ENCODE results near the gene UNC13B.
A peak's percentile ranks its signal among the peaks of the same experiment; 100 is the strongest.
"Not testable (repeated sequence)": the region's sequence is repeated elsewhere in the genome, so short reads cannot be mapped to it uniquely, and the experiment has no call there.

UNC13B gene

GRCh38 chr9:35161713-35162604, at the start of gene UNC13B:
Gene UNC13B, plus strand, starts transcription at chr9:35162009. Its CDS starts 275 bp downstream, at chr9:35162284.
- peak; percentile 86 for DNase-seq (ENCODE audit: low read depth)

GRCh38 chr9:35112257-35113020, 49.4 kb upstream of the UNC13B start:
- DNase-seq (ENCODE audit: low read depth) = peak; percentile 82

GRCh38 chr9:35114113-35114839, 47.5 kb upstream of the UNC13B start:
- DNase-seq (ENCODE audit: low read depth) = peak; percentile 98

GRCh38 chr9:35114840-35115628, 46.8 kb upstream of the UNC13B start:
- DNase-seq (ENCODE audit: low read depth) = peak; percentile 42

DNA sequence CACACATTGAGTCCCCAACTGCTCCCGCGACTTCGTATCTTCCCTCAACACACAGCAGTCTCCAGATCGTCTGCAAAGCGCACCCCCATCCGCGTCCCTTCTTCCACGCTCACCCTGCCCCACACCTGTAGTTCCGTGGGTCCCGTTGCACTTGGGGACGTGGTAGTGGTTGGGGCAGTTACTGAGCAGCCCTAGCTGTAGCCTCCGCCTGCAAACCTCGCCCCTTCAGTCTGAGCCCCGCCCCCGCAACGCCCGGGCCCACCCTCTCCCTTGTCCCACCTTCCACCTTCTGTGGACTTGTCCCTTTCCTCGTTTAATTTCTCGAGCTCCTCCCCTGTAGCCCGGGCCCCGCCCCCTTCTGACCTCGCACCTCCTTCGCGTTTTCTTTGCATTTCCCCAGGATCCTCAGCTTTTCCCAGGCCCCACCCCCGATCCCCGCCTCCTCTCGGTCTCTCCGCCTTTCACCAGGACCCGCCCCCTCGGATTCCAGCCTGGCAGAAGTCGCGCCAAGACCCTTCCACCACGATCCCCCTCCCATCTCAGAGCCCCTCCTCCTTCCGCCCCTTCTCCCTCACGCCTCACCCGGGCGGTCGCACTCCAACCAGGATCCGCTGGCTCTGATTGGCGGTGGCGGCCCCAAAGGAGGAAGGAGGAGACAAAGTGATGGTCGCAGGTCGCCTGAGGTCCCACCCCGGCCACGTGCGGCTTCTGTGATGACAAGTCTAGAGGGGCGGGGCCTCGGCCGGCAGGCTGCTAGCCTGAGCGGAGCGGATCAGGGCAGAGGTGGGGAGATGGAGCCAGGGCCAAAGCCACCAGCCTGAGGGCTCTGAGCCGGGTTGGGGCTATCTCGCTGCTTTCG, 45.9 kb upstream of the UNC13B start, which contains the start of gene ATOSB:
Gene ATOSB (minus strand): TSS at position 183 of the 859 bp plus-strand sequence. CDS start 7,588 bp downstream, outside the sequence.
- DNase-seq (ENCODE audit: low read depth) = peak; percentile 91

GRCh38 chr9:35116539-35116897, 45.3 kb upstream of the UNC13B start:
- DNase-seq (ENCODE audit: low read depth) = no peak

DNA sequence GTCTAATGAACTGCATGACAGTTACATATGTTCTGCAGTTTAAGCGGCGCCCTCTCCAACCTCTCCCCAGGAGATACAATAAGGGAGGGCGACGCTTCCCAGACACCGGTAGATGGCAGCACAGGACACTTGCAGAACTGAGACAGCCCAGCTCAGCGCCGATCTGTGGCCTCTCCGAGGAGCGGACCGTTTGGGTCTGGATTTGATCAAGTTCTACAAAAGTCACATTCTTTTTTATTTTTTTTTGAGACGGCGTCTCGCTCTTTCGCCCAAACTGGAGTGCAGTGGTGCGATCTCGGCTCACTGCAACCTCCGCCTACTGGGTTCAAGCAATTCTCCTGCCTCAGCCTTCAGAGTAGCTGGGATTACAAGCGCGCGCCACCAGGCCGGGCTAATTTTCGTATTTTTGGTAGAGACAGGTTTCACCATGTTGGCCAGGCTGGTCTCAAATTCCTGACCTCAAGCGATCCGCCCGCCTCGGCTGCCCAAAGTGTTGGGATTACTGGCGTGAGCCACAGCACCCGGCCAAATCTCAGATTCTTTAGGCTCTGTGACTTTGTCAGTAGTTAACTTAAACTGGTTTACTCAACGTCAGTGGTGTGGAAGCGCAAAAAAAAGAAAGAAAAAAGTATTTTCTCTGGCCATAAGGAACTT, 44.8 kb upstream of the UNC13B start:
- peak; percentile 97 for DNase-seq (ENCODE audit: low read depth)

- no peak for DNase-seq (ENCODE audit: low read depth)
Measured at GRCh38 chr9:35134920-35135319, 26.9 kb upstream of the UNC13B start.

DNA sequence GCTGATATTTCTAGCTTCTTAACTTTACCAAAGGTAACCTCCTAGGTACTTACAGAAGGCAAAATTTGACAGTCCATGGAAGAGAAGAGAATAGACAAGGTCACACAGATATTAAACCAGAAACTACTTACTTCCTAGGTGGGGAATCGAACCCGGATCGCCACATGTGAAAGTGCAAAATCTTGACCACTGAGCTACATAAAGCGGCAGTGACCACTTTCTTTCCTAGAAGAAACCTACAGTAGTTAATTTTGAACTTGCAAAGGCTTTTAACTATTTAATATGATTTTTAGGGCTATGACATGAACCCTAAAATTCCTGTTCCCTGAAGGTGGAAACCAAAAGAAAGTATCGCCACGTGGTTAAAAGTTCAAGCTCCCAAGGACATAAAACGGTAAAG, 25.8 kb upstream of the UNC13B start:
- no peak for DNase-seq (ENCODE audit: low read depth)

- no peak for DNase-seq (ENCODE audit: low read depth)
Measured at GRCh38 chr9:35136866-35137265, 24.9 kb upstream of the UNC13B start.

DNA sequence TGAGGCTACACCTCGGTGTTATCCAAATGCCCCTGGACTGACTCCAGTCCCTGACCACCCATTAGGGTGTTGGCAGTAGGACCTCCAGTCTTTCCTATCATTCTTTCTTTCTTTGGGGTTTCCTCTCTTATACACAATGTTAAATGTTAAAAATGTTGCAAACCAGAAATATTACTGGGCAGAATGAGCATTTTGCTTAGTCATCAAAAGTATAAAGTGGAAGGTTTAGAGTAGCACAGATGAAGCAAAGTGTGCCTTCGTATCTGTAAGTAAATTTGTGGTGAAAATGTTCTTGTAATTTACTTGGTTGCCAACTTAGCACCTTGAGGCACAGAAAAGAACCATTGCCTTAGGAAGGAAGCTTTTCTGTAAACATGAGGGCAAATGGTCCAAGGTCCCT, 21.7 kb upstream of the UNC13B start:
- no peak for DNase-seq (ENCODE audit: low read depth)

DNA sequence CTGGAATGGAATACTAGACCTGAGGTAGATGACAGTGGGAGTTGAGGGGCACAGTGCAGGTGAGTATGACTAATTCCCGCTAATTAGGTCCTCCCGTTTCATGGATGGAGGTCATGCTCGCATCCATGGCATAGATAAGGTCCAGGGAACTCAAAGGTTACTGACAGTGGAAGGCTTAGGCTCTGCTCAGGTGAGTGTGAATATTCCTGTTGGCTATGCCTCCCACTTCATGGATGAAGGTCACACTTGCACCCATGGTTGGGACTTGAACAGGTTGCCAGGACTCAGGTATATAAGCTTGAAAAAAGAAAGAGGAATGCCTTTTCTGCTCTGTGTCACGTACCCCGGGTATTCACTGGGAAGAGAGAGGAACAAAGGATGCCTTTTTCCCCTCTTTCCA, 19.8 kb upstream of the UNC13B start:
- DNase-seq (ENCODE audit: low read depth) = no peak

DNA sequence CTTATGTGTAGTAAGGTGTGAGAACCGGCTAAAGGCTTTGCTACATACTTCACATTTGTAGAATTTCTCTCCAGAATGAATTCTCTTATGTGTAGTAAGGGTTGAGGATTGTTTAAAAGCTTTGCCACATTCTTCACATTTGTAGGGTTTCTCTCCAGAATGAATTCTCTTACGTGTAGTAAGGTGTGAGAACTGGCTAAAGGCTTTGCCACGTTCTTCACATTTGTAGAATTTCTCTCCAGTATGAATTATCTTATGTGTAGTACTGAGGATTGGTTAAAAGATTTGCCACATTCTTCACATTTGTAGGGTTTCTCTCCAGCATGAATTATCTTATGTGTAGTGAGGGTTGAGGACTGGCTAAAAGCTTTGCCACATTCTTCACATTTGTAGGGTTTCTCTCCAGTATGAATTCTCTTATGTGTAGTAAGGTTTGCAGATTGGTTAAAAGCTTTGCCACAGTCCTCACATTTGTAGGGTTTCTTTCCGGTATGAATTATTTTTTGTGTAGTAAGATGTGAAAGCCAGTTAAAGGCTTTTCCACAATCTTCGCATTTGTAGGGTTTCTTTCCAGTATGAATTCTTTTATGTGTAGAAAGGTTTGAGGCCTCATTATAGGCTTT, 13.8 kb upstream of the UNC13B start:
- DNase-seq (ENCODE audit: low read depth) = not testable (repeated sequence)

DNA sequence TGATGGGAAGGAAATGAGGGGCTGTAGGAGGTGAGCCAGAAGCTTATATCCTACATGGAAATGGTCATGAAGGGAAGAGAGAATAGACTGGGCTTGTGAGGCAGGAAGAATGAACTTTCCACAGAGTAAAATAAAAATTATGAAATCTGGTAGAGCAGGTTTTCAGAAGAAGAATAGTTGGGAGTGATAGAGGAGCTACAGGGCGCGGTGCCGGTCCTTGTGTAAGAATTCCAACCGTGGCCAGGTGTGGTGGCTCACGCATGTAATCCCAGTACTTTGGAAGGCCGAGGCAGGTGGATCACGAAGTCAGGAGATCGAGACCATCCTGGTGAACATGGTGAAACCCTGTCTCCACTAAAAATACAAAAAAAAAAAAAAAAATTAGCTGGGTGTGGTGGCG, 8.9 kb upstream of the UNC13B start:
- DNase-seq (ENCODE audit: low read depth) = no peak

GRCh38 chr9:35156781-35157180, 5.0 kb upstream of the UNC13B start:
- no peak for DNase-seq (ENCODE audit: low read depth)

GRCh38 chr9:35157836-35158235, 4.0 kb upstream of the UNC13B start:
- not testable (repeated sequence) for DNase-seq (ENCODE audit: low read depth)

GRCh38 chr9:35158501-35159280, 3.1 kb upstream of the UNC13B start:
- DNase-seq (ENCODE audit: low read depth) = no peak

- no peak for DNase-seq (ENCODE audit: low read depth)
Measured at GRCh38 chr9:35162605-35163315, 951 bp downstream of the UNC13B start.
